Stimulated activated naive CD4-positive, alpha-beta T cell (primary cell): ENCODE measurements around the gene RGP1.

Experiments
- DNase-seq, 6 experiments: peaks; one replicate each; lab custom pipeline; 2025; lab: John Stamatoyannopoulos, UW

The RGP1 gene

DNA sequence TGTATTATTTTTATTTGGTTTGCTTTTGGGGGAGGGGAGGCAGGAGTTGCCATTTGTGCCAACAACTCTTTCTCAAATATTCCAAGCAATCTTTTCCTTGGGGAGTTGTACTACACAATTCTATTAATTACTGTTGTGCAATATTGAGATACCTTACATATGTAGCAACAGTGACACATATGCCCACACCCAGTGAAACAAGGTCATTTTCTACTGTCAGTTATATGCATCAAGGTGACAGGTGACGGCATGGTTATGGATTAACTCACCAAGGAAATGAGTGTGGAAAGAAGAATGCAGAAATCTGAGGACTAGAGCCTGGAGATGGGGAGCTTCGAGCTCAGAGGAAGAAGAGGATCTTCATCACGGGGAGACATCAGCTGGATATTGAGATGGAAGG is 22.9 kb downstream of the RGP1 start:
- no peak for DNase-seq

- DNase-seq, result no peak
Measured at GRCh38 chr9:35774907-35775635, 26.0 kb downstream of the RGP1 start.

DNA sequence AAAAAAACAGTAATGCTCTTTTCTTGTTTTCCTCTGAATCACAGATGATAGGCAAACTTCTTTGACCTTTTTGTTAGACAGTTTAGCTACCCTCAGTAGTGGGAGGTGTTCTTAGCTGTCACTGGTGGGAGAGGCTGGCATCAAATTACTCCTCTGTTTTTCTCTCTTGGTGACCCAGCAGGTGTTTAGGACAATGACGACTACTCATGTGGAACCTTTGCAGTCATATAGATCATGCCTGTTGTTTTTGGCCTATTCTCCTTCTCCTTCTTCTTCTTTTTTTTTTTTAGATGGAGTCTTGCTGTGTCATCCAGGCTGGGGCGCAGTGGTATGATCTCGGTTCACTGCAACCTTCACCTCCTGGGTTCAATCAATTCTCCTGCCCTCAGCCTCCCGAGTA is 26.9 kb downstream of the RGP1 start:
- DNase-seq, result no peak

GRCh38 chr9:35778496-35778895 is 29.4 kb downstream of the RGP1 start:
- no peak for DNase-seq

DNA sequence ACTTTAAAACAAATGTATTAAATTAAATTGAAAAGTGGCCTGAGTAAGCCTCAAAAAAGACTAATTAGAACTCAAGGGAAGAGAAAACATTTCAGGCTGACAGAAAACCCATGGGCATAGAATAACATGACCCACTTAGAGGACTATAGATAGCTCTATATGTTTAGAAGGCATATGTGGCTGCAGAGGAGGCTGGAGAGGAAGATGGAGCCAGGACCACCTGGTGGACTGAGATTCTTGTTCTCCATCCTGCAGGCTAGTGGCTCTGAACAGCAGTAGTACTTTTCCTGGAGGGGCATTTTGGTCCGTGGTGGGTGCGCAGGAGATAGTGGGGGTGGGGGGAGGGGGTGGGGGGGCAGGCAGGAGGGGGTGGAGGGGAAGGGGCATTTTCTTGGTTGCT is 32.0 kb downstream of the RGP1 start:
- DNase-seq, result no peak

GRCh38 chr9:35783418-35783817 is 34.3 kb downstream of the RGP1 start:
- no peak for DNase-seq

DNA sequence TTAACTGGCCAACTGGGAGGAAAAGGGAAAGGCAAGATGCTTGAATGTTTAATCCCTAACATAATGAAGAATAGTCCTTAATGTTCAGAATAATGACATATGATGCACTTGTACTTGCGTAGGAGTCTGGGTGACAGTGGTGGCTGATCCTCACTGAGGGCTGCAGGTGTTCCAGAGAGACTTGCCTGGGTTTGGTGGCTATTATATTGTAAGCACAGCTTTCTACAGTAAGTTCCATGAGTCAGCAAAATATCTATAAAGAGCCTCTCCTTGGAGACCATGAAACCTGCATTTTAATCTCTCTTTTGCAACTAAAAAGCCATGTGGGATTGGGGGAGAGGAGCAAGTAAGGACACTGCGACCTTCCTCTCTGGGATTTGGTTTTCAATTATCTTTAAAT is 40.5 kb downstream of the RGP1 start:
- no peak for DNase-seq

- no peak for DNase-seq
Measured at GRCh38 chr9:35790025-35790384, 40.9 kb downstream of the RGP1 start.

GRCh38 chr9:35790385-35791296 is 41.6 kb downstream of the RGP1 start:
- peak; percentile 31 to 70 (median 42) for DNase-seq

DNA sequence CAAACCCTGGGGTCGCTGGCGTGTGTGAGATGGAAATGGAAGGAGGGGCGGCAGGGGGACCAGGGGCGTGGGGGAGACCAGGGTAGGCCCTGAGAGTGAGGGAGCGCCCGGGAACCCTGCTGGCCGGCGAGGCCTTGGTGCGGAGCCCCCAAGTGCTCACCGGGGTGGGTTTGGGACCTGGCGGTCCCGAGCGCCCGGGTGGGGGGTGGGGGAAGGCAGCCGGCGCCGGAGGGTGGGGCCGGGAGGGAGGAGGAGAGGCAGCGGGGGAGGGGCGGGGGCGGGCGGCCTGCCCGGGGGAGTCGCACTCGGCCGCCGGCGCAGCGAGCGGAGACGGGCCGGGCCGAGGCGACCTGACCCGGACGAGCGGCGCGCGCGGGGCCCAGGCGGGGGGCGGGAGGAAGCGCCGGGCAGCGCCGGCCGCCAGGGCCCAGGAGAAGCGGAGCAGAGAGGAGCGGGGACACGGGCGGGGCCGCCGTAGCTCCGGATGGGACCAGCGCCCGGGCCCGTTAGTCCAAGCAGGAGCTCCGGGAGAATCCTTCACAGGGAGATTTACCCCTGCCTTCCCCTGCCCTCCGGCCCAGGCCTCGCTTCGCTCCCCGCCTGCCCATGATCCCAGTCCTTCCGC is 42.3 kb downstream of the RGP1 start, which contains the start of gene NPR2:
NPR2 (plus strand) TSS at position 295 of the 625 bp plus-strand sequence. CDS start 818 bp downstream, outside the sequence.
- no peak for DNase-seq

DNA sequence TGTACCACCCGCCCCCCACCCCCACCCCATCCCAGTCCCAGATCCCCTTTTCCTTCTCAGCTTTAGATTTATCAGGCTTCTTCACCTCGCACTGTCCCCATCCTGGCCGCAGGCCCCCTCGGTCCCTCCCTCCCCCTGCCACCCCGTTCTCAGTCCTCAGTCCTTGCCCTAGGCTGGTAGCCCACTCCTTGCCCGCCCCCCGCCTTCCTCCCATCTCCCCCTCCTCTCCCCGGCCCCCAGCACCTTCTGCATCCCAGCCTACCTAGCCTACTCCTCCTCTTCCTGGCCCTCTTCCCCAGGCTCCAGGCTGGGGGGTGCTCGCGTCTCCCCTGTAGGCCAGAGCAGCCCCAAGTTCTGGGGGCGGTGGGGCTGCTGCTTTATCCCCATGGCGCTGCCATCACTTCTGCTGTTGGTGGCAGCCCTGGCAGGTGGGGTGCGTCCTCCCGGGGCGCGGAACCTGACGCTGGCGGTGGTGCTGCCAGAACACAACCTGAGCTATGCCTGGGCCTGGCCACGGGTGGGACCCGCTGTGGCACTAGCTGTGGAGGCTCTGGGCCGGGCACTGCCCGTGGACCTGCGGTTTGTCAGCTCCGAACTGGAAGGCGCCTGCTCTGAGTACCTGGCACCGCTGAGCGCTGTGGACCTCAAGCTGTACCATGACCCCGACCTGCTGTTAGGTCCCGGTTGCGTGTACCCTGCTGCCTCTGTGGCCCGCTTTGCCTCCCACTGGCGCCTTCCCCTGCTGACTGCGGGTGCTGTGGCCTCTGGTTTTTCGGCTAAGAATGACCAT is 43.1 kb downstream of the RGP1 start:
- no peak for DNase-seq

GRCh38 chr9:35792826-35793225 is 43.7 kb downstream of the RGP1 start:
- DNase-seq, result no peak

- no peak for DNase-seq
Measured at GRCh38 chr9:35793461-35793860, 44.4 kb downstream of the RGP1 start.

DNA sequence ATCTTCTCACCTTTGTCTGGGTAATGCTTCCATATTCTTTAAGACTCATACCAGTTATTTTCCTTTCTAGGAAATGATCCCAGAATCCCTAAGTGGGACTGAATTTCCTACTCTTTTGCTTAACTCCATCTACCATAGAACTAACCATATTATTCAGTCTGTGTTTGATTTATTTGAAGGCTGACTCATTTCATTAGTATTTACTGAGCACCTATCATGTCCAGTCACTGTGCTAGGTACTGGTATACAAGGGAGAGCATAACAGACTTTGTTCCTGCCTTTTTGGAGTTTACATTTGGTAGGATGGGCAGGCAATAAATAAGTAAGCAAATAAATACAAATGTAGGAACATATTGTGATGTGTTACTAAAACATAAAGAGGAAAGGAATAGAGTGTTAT is 46.6 kb downstream of the RGP1 start:
- DNase-seq, result no peak

GRCh38 chr9:35797311-35798109 is 48.4 kb downstream of the RGP1 start:
- DNase-seq, result no peak

GRCh38 chr9:35798658-35799374 is 49.7 kb downstream of the RGP1 start:
- DNase-seq, result no peak

- DNase-seq, result no peak
Measured at GRCh38 chr9:35800530-35800929, 51.4 kb downstream of the RGP1 start.

GRCh38 chr9:35801328-35802128 is 52.4 kb downstream of the RGP1 start:
- no peak for DNase-seq

DNA sequence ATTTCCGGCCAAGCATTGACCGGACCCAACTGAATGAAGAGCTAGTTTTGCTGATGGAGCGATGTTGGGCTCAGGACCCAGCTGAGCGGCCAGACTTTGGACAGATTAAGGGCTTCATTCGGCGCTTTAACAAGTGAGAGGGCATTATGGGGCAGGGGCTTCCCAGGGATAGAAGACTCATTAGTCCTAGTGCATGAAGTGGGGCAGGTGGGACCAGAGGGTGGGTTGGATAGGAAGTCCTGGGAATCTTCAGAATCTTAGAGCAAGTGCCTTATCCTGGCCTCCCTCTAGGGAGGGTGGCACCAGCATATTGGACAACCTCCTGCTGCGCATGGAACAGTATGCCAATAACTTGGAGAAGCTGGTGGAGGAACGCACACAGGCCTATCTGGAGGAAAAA is 57.0 kb downstream of the RGP1 start:
- DNase-seq, result no peak
